H1 (cell line): ENCODE data around the gene EME2. TPM values are rescaled to one million over a fixed set of nuclear protein-coding genes. Genes with fewer than 3 reads are reported as not detected.
A peak's percentile ranks its signal among the peaks of the same experiment; 100 is the strongest.

ENCODE experiments used
- CTCF ChIA-PET: fragments of 300-600 bp; sonication (Branson Sonifier 250); formaldehyde crosslinking; loops from one replicate; lab custom pipeline; 2021; ENCODE audit not compliant: partially characterized antibody; lab: Charles Lee
- POLR2A ChIA-PET: fragments of 300-600 bp; sonication (Branson Sonifier 250); formaldehyde crosslinking; loops from one replicate; lab custom pipeline; 2021; ENCODE audit warnings: inconsistent platforms; ENCODE audit not compliant: partially characterized antibody; lab: Charles Lee
- DNase-seq, 2 experiments: peaks; one replicate each; pipeline versions ENCODE4 v3.0.0 to v3.0.0-alpha.2; 2010 to 2022; ENCODE audit warnings: low spot score in 2 of 2, low read depth in 1 of 2, mixed read lengths in 1 of 2
- FAIRE-seq: peaks from 2 replicates; lab custom pipeline; 2011; peaks lifted over from hg19 to GRCh38; lab: Jason Lieb, UNC
- H2AFZ ChIP-seq: 2 replicates; pipeline ENCODE4 v1.8.1; 2012; ENCODE audit warnings: low read length, inconsistent platforms
- H2AK5ac ChIP-seq: 2 replicates; pipeline ENCODE4 v1.6.1; 2013; ENCODE audit warnings: low read depth, low read length
- H2BK120ac ChIP-seq: replicated peaks from 2 replicates; pipeline ENCODE3; 2013; ENCODE audit warnings: low read depth, low read length, inconsistent platforms
- H2BK12ac ChIP-seq: 2 replicates; pipeline ENCODE4 v1.6.1; 2013; ENCODE audit warnings: low read depth, low read length
- H2BK15ac ChIP-seq: 2 replicates; pipeline ENCODE4 v1.6.1; 2013; ENCODE audit warnings: low read length
- H2BK20ac ChIP-seq: 2 replicates; pipeline ENCODE4 v1.6.1; 2013; ENCODE audit warnings: low read length
- H2BK5ac ChIP-seq: 2 replicates; pipeline ENCODE4 v1.6.1; 2013; ENCODE audit warnings: low read depth, low read length
- H3K14ac ChIP-seq: 2 replicates; pipeline ENCODE4 v1.6.1; 2013; ENCODE audit warnings: inconsistent platforms; ENCODE audit not compliant: insufficient read length
- H3K18ac ChIP-seq: 2 replicates; pipeline ENCODE4 v1.6.1; 2013; ENCODE audit warnings: low read length; ENCODE audit errors: extremely low read depth
- H3K23ac ChIP-seq: 2 replicates; pipeline ENCODE4 v1.6.1; 2013; ENCODE audit warnings: inconsistent platforms; ENCODE audit not compliant: insufficient read length
- H3K23me2 ChIP-seq: 2 replicates; pipeline ENCODE4 v1.6.1; 2013; ENCODE audit warnings: low read depth, low read length
- H3K27ac ChIP-seq: 2 replicates; pipeline ENCODE4 v1.6.1; 2011; ENCODE audit warnings: low read depth, low read length, inconsistent platforms
- H3K27me3 ChIP-seq, 4 experiments: replicated peaks in 1 of 4; 1 replicate in 1 of 4; 2 replicates in 3 of 4; pipeline versions ENCODE4 v1.6.1 to v1.8.1; 2011 to 2013; ENCODE audit warnings: low read length in 3 of 4, mild to moderate bottlenecking in 3 of 4, inconsistent platforms in 2 of 4, mixed read lengths in 2 of 4, moderate library complexity in 1 of 4; ENCODE audit not compliant: control insufficient read depth in 3 of 4, insufficient read depth in 3 of 4; ENCODE audit errors: extremely low read depth in 1 of 4
- H3K36me3 ChIP-seq, 4 experiments: 2 replicates each; pipeline versions ENCODE4 v1.6.1 to v1.8.1; 2011 to 2013; ENCODE audit warnings: mild to moderate bottlenecking in 4 of 4, low read length in 3 of 4, moderate library complexity in 2 of 4, control low read depth in 1 of 4, inconsistent platforms in 1 of 4; ENCODE audit not compliant: insufficient read depth in 4 of 4, control insufficient read depth in 2 of 4
- H3K4ac ChIP-seq: replicated peaks from 2 replicates; pipeline ENCODE3; 2013; ENCODE audit warnings: low read length, low read depth, mixed read lengths, inconsistent platforms; ENCODE audit not compliant: insufficient read length
- H3K4me1 ChIP-seq, 4 experiments: replicated peaks in 1 of 4; 1 replicate in 1 of 4; 2 replicates in 3 of 4; pipeline versions ENCODE4 v1.6.1 to v1.8.1; 2011 to 2013; ENCODE audit warnings: low read length in 3 of 4, inconsistent platforms in 2 of 4, mixed read lengths in 1 of 4; ENCODE audit not compliant: insufficient read depth in 4 of 4, control insufficient read depth in 3 of 4
- H3K4me2 ChIP-seq, 2 experiments: 2 replicates each; pipeline versions ENCODE4 v1.6.1 to v1.8.1; 2011 to 2013; ENCODE audit warnings: low read depth in 2 of 2, low read length in 2 of 2, control low read depth in 1 of 2, inconsistent platforms in 1 of 2, mild to moderate bottlenecking in 1 of 2; ENCODE audit not compliant: insufficient read depth in 1 of 2
- H3K4me3 ChIP-seq, 4 experiments: fragments of 200-600, 300-600 bp in 1 of 4; sonication (generic), shearing (Covaris generic), sonication (Bioruptor Twin) in 1 of 4; 2 replicates each; pipeline versions ENCODE4 v1.5.1 to v1.8.1; 2011 to 2016; ENCODE audit warnings: low read length in 4 of 4, low read depth in 3 of 4, control low read depth in 2 of 4, inconsistent platforms in 2 of 4, mild to moderate bottlenecking in 2 of 4, mixed read lengths in 1 of 4, moderate library complexity in 1 of 4; ENCODE audit not compliant: insufficient read depth in 2 of 4; ENCODE audit errors: extremely low read depth in 1 of 4
- H3K56ac ChIP-seq: replicated peaks from 2 replicates; pipeline ENCODE3; 2013; ENCODE audit warnings: low read depth, mild to moderate bottlenecking, mixed read lengths, low read length, inconsistent platforms; ENCODE audit not compliant: insufficient read length
- H3K79me1 ChIP-seq: 2 replicates; pipeline ENCODE4 v1.6.1; 2013; ENCODE audit warnings: low read depth, low read length, control low read depth
- H3K79me2 ChIP-seq, 2 experiments: 2 replicates each; pipeline versions ENCODE4 v1.6.1 to v1.8.1; 2012 to 2013; ENCODE audit warnings: low read length in 2 of 2, mild to moderate bottlenecking in 2 of 2, inconsistent platforms in 1 of 2; ENCODE audit not compliant: insufficient read depth in 2 of 2, control insufficient read depth in 1 of 2
- H3K9ac ChIP-seq, 4 experiments: replicated peaks in 1 of 4; 1 replicate in 1 of 4; 2 replicates in 3 of 4; pipeline versions ENCODE4 v1.6.1 to v1.8.1; 2011 to 2013; ENCODE audit warnings: low read depth in 3 of 4, low read length in 3 of 4, control low read depth in 2 of 4, mild to moderate bottlenecking in 2 of 4, moderate library complexity in 2 of 4, inconsistent platforms in 1 of 4; ENCODE audit errors: extremely low read depth in 1 of 4
- H3K9me3 ChIP-seq, 2 experiments: 2 replicates each; pipeline versions ENCODE4 v1.6.1 to v1.8.1; 2012 to 2013; ENCODE audit warnings: mild to moderate bottlenecking in 2 of 2, moderate library complexity in 2 of 2, control low read depth in 1 of 2, inconsistent platforms in 1 of 2, low read depth in 1 of 2, low read length in 1 of 2, mixed read lengths in 1 of 2; ENCODE audit not compliant: insufficient read depth in 2 of 2
- H4K20me1 ChIP-seq, 2 experiments: replicated peaks in 1 of 2; 2 replicates each; pipeline versions ENCODE3 to v1.8.1; 2011 to 2013; ENCODE audit warnings: inconsistent platforms in 2 of 2, low read length in 2 of 2, mild to moderate bottlenecking in 1 of 2; ENCODE audit not compliant: insufficient read depth in 2 of 2, control insufficient read depth in 1 of 2
- H4K5ac ChIP-seq: 2 replicates; pipeline ENCODE4 v1.6.1; 2013; ENCODE audit warnings: low read length, low read depth, mixed read lengths, inconsistent platforms; ENCODE audit not compliant: insufficient read length
- H4K8ac ChIP-seq: 2 replicates; pipeline ENCODE4 v1.8.0; 2013; ENCODE audit warnings: mild to moderate bottlenecking, moderate library complexity, low read length, inconsistent platforms; ENCODE audit not compliant: insufficient read depth; ENCODE audit errors: extremely low read depth
- H4K91ac ChIP-seq: replicated peaks from 2 replicates; pipeline ENCODE3; 2013; ENCODE audit warnings: low read length, mixed read lengths, inconsistent platforms; ENCODE audit not compliant: insufficient read length
- CTCF ChIP-seq, 3 experiments: IDR thresholded peaks; 1 replicate in 2 of 3; 2 replicates in 1 of 3; pipeline versions ENCODE4 v1.5.1 to v1.6.1; 2011; ENCODE audit warnings: low read length in 3 of 3, mild to moderate bottlenecking in 3 of 3, inconsistent platforms in 2 of 3, low read depth in 1 of 3, moderate library complexity in 1 of 3; ENCODE audit not compliant: insufficient read depth in 1 of 3; ENCODE audit errors: control extremely low read depth in 1 of 3
- RAD21 ChIP-seq, 2 experiments: IDR thresholded peaks in 1 of 2; conservative IDR thresholded peaks in 1 of 2; 2 replicates each; pipeline ENCODE4 v1.6.1; 2011; ENCODE audit warnings: low read depth in 2 of 2, low read length in 2 of 2, improper control_type of control experiment in 1 of 2, inconsistent platforms in 1 of 2, mild to moderate bottlenecking in 1 of 2, moderate library complexity in 1 of 2
- WGBS, 2 experiments: shearing (Covaris generic) in 1 of 2; methylation state at CpG; one replicate each; pipeline versions ENCODE4 v1.1.6 to v1.1.7; 2013 to 2015; ENCODE audit warnings: low lambda C conversion rate in 2 of 2, mixed read lengths in 2 of 2, inconsistent platforms in 1 of 2, low coverage in 1 of 2, missing lambda C conversion rate in 1 of 2; ENCODE audit not compliant: insufficient replicate concordance in 2 of 2, insufficient coverage in 1 of 2, insufficient read length in 1 of 2; ENCODE audit errors: extremely low coverage in 1 of 2, missing lambda C conversion rate in 1 of 2; 5-methylcytosine and 5-hydroxymethylcytosine counted together
- polyA plus RNA-seq, 7 experiments: library from polyadenylated mRNA; depleted of rRNA in 3 of 7; stranded (reverse) in 5 of 7; unstranded in 2 of 7; fragments of >200 nt in 5 of 7; fragments of 200-250 nt in 2 of 7; gene quantifications; 1 replicate in 5 of 7; 2 replicates in 1 of 7; 4 replicates in 1 of 7; pipeline versions ENCODE4 v1.2.1 to v1.2.3, GENCODE V29; 2011 to 2013; ENCODE audit warnings: missing spikeins in 2 of 7, mixed read lengths in 2 of 7
- total RNA-seq: library from RNA; stranded (reverse); fragmentation: NEBNext Ultra II Directional; extraction: Animal tissue kit (Norgen Biotek cat#: 25700); gene quantifications from 2 replicates; pipeline ENCODE4 v1.2.1, GENCODE V29; 2021

Gene EME2
- total and polyA plus RNA-seq, 2 of the 8 experiments (the other 6 are each of a cell fraction or from before 2014, with no cell fraction given) = 13.1 to 19.7 TPM

- Histone ChIP-seq H2AK5ac (no peak overlapping the region), H3K36me3 (peaks cover 0 to 2% (median 0%) of the 10 kb centered on the region in 4 experiments; a peak in 2 of 8 replicates), H2BK12ac (no peak overlapping the region), H2BK15ac (no peak overlapping the region), H3K9me3 (no peaks in the 10 kb centered on the region), H2BK20ac (no peak overlapping the region), H3K23ac (no peak overlapping the region), H4K20me1 (peaks cover 4 to 12% of the 10 kb centered on the region in 2 experiments), H3K9ac (no peak overlapping the region), H3K4ac (no peak overlapping the region), H3K27ac (no peak overlapping the region), H4K5ac (no peak overlapping the region), H3K23me2 (peaks cover 3% of the 10 kb centered on the region; the same call in 1 of the 2 replicates), H2BK5ac (no peak overlapping the region), H3K18ac (no peak overlapping the region), H3K56ac (no peak overlapping the region), H3K79me1 (peaks cover 8% of the 10 kb centered on the region), H3K4me1 (peaks cover 0 to 10% (median 3%) of the 10 kb centered on the region in 4 experiments; a peak in 5 of 7 replicates), H2BK120ac (no peak overlapping the region), H4K8ac (no peak overlapping the region), H3K79me2 (peaks cover 0 to 14% of the 10 kb centered on the region in 2 experiments; a peak in 2 of 4 replicates), H3K4me3 (no peak overlapping the region), H4K91ac (no peak overlapping the region), H3K4me2 (no peak overlapping the region), H2AFZ (no peak overlapping the region), H3K27me3 (peaks cover 0 to 5% (median 0%) of the 10 kb centered on the region in 4 experiments; a peak in 4 of 7 replicates), H3K14ac (no peak overlapping the region)
- CTCF ChIA-PET = interaction anchor here (0.8 to 2.9 kb wide), 13 partner anchors 9 to 122 kb away, joined by 3 to 14 read pairs (median 4); partner anchors contain the start of genes MAPK8IP3, NUBP2 and SPSB3
- 62% methylated on average over 9 of the region's 9 CpGs; no CpG with 5 or more reads in 1 of the 2 experiments for WGBS, 2 experiments
- DNase-seq (peak in 1 of 2 experiments; percentile 58), FAIRE-seq (peak; percentile 60)
- POLR2A ChIA-PET = interaction anchor here (0.9 to 1.6 kb wide), 2 partner anchors 51 to 53 kb away, joined by 4 read pairs; partner anchors contain the start of gene NME3
- TF ChIP-seq CTCF (IDR thresholded peaks at IDR 0.05; ENCODE audit: control extremely low read depth in 1 of 3, insufficient read depth in 1 of 3, low read depth in 1 of 3, low read length in 3 of 3) (peak; percentile 63 to 74 (median 66)), RAD21 (IDR thresholded peaks at IDR 0.05 in 1 of 2, conservative IDR thresholded peaks at IDR 0.05 in 1 of 2; ENCODE audit: low read depth in 2 of 2, low read length in 2 of 2) (peak; percentile 59 to 70)
These were observed 51.2 kb downstream of the EME2 start for GRCh38 chr16:1823821-1824220.
